Fibroblast of villous mesenchyme (primary cell): ENCODE results near the gene FTL. TPM values are rescaled to one million over a fixed set of nuclear protein-coding genes. Genes with fewer than 3 reads are reported as not detected.

Source experiments
- DNase-seq: peaks from one replicate; pipeline ENCODE4 v3.0.0-alpha.2; 2010; ENCODE audit warnings: low read depth
- H3K4me3 ChIP-seq: 2 replicates; pipeline ENCODE4 v1.5.1; 2011; ENCODE audit warnings: low read depth, mild to moderate bottlenecking, low read length
- total RNA-seq: library from RNA; depleted of rRNA; stranded (reverse); fragments of >200 nt; gene quantifications from 2 replicates; pipeline ENCODE4 v1.2.3, GENCODE V29; 2012
- TF ChIP-seq, protein P1 (sequence below): IDR thresholded peaks from 2 replicates; pipeline ENCODE4 v1.5.1; 2012; ENCODE audit warnings: low read depth, mild to moderate bottlenecking, low read length; ENCODE audit not compliant: insufficient read depth

Gene FTL
- total RNA-seq, 1 donor: 4,150 TPM

DNA sequence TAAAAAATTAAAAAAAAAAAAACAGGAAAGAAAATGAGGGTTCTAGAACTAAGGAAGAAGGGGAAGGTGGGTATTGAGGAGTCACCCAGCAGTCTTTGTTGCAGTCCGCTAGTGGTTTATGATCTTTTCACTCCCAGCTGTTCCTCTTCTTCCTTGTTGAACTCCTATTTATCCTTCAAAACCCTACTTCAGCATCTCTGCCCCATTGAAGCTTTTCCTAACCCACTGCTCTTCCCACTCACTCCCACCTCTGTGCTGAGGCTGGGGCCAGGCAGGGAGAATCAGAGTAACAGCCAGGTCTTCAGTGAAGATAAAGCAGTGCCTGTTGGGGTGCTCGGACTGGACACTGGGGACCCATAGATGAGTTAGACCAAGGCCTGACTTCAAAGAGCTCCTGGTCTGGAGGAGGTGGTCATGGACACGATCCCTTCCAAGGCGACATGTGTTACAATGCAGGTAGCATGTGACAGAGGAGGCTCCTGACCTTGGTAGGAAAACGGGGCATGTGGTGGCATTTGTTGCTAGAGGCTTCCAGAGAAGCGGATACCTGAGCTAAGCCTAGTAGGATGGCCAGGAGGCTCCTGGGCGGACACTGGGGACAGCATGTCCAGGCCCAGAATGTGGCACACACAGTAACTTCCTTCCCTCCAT, 40.0 kb downstream of the FTL start:
- DNase-seq: no peak
- TF ChIP-seq, protein P1, sequence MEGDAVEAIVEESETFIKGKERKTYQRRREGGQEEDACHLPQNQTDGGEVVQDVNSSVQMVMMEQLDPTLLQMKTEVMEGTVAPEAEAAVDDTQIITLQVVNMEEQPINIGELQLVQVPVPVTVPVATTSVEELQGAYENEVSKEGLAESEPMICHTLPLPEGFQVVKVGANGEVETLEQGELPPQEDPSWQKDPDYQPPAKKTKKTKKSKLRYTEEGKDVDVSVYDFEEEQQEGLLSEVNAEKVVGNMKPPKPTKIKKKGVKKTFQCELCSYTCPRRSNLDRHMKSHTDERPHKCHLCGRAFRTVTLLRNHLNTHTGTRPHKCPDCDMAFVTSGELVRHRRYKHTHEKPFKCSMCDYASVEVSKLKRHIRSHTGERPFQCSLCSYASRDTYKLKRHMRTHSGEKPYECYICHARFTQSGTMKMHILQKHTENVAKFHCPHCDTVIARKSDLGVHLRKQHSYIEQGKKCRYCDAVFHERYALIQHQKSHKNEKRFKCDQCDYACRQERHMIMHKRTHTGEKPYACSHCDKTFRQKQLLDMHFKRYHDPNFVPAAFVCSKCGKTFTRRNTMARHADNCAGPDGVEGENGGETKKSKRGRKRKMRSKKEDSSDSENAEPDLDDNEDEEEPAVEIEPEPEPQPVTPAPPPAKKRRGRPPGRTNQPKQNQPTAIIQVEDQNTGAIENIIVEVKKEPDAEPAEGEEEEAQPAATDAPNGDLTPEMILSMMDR: no peak
- H3K4me3 ChIP-seq: no peak overlapping the region

DNA sequence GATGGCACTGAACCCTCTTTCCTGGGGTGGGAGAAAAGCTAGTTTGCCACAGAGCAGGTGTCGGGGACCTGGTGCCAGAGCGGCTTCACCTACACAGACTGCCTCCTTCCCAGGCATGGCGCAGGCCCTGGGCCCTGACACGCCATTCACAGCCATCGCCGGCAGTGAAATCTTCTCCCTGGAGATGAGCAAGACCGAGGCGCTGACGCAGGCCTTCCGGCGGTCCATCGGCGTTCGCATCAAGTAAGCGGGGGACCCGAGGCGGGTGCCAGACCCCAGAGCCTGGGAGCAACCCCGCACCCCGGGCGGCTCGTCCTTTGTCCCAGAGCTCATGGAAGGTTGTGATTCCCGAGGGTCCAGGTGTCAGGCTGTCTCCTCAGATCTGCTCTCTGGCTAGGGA, 41.8 kb downstream of the FTL start:
- DNase-seq: no peak
- no peak overlapping the region for H3K4me3 ChIP-seq
- TF ChIP-seq, protein P1: no peak

DNA sequence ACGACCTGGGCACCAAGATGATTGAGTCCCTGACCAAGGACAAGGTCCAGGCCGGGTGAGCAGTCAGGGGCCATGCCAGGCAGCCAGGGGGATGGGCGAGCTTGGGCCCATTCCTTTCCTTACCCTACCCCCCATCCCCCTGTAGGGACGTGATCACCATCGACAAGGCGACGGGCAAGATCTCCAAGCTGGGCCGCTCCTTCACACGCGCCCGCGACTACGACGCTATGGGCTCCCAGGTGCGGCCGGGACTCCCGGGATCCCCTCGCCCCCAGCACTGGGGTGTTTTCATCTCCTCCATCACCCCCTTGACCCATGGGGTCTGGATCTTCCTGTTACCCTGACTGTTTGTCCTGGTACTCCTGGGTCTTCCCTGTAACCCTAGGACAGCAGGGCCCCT, 44.7 kb downstream of the FTL start:
- DNase-seq: no peak
- TF ChIP-seq, protein P1: no peak
- no peak overlapping the region for H3K4me3 ChIP-seq

DNA sequence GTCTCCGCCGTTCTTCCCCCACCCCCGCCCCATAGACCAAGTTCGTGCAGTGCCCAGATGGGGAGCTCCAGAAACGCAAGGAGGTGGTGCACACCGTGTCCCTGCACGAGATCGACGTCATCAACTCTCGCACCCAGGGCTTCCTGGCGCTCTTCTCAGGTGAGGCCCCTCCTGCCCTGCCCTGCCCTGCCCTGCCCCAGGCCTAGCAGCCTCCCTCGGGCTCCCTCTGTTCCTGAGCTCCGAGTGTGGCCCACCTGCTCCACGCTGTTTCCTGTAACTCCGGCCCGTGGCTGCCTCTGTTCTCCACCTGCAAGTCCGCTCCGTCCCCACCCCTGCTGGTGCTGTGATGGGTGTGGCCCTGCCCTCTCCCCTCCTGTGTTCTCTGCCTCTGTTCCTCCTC, 45.3 kb downstream of the FTL start:
- TF ChIP-seq, protein P1: no peak
- no peak for DNase-seq
- H3K4me3 ChIP-seq: no peak overlapping the region

DNA sequence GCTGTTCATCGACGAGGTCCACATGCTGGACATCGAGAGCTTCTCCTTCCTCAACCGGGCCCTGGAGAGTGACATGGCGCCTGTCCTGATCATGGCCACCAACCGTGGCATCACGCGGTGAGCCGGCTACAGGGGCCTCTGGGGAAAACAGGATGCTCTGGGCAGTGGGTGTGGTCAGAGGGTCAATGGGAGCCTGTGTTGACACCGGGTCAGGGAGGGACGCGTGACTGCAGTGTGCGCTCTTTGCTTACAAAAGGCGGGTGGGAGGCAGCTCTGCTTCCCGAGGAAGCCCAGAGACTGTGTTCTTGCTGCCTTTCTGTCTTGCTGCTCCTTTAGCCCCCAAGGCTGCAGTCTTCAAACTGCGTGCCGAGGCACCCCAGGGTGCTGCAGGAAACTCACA, 46.1 kb downstream of the FTL start:
- H3K4me3 ChIP-seq: no peak overlapping the region
- no peak for DNase-seq
- TF ChIP-seq, protein P1: no peak

DNA sequence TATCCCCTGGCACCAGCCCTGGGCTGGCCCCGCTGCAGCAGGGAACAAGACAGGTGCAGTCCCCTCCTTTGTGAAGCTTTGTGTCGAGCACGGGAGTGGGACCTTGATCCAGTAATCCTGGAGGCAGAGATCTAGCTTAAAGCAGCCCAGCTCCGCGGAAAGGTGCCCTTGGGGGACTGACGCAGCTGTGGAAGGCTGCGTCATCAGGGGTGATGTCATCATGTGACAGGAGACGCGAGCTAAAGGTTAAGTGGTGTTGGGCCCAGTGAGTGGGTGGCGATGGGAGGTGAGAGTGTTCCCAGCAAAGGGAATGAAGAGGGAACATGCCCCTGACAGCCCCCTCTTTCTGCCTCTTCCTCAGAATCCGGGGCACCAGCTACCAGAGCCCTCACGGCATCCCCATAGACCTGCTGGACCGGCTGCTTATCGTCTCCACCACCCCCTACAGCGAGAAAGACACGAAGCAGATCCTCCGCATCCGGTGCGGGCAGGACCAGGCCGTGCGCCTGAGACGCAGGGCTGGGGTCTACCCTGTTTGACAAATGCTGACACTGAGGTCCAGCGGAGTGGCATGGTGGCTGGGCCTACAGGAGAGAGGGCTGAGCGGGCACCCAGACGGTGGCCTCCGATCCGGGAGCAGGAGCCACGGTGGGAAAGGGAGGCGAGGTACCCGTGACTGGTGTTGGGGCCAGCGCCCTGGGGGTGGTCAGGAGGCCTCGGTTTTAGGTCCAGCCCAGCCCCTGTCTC, 49.2 kb downstream of the FTL start:
- TF ChIP-seq, protein P1: no peak
- H3K4me3 ChIP-seq: no peak overlapping the region
- DNase-seq: no peak
